Measurements from ENCODE around the gene UBE2I.

UBE2I gene

GRCh38 chr16:1315081-1316032 lies 5.9 kb downstream of the UBE2I start:
- H3K4me1 ChIP-seq (ENCODE audit: control insufficient read depth, insufficient read depth, low read length) = peaks cover 12% of the 10 kb centered on the region
- H3K27ac ChIP-seq (ENCODE audit: low read depth, low read length) = no peak overlapping the region
- H3K9ac ChIP-seq (ENCODE audit: low read length) = no peak overlapping the region
- no peaks in the 10 kb centered on the region for H3K9me3 ChIP-seq (ENCODE audit: control insufficient read depth, insufficient read depth, low read depth, low read length)
- peaks cover 82% of the 10 kb centered on the region for H3K36me3 ChIP-seq (ENCODE audit: control insufficient read depth, insufficient read depth, low read length)
- H3K27me3 ChIP-seq (ENCODE audit: control insufficient read depth, insufficient read depth, low read length) = no peaks in the 10 kb centered on the region
- H3K4me3 ChIP-seq (ENCODE audit: low read depth, low read length) = no peak overlapping the region

GRCh38 chr16:1316033-1316405 lies 6.6 kb downstream of the UBE2I start:
- H3K9me3 ChIP-seq (ENCODE audit: control insufficient read depth, insufficient read depth, low read depth, low read length) = no peaks in the 10 kb centered on the region
- H3K27me3 ChIP-seq (ENCODE audit: control insufficient read depth, insufficient read depth, low read length) = no peaks in the 10 kb centered on the region
- peaks cover 88% of the 10 kb centered on the region for H3K36me3 ChIP-seq (ENCODE audit: control insufficient read depth, insufficient read depth, low read length)
- peaks cover 8% of the 10 kb centered on the region for H3K4me1 ChIP-seq (ENCODE audit: control insufficient read depth, insufficient read depth, low read length)
- no peak overlapping the region for H3K4me3 ChIP-seq (ENCODE audit: low read depth, low read length)
- no peak overlapping the region for H3K9ac ChIP-seq (ENCODE audit: low read length)
- H3K27ac ChIP-seq (ENCODE audit: low read depth, low read length) = no peak overlapping the region

GRCh38 chr16:1317479-1318267 lies 8.2 kb downstream of the UBE2I start:
- Histone ChIP-seq H3K27me3 (ENCODE audit: control insufficient read depth, insufficient read depth, low read length) (no peaks in the 10 kb centered on the region), H3K4me1 (ENCODE audit: control insufficient read depth, insufficient read depth, low read length) (no peaks in the 10 kb centered on the region), H3K9ac (ENCODE audit: low read length) (no peak overlapping the region), H3K36me3 (ENCODE audit: control insufficient read depth, insufficient read depth, low read length) (peaks cover 95% of the 10 kb centered on the region), H3K4me3 (ENCODE audit: low read depth, low read length) (no peak overlapping the region), H3K27ac (ENCODE audit: low read depth, low read length) (no peak overlapping the region), H3K9me3 (ENCODE audit: control insufficient read depth, insufficient read depth, low read depth, low read length) (no peaks in the 10 kb centered on the region)

GRCh38 chr16:1318268-1318545 lies 8.8 kb downstream of the UBE2I start:
- no peaks in the 10 kb centered on the region for H3K9me3 ChIP-seq (ENCODE audit: control insufficient read depth, insufficient read depth, low read depth, low read length)
- no peaks in the 10 kb centered on the region for H3K4me1 ChIP-seq (ENCODE audit: control insufficient read depth, insufficient read depth, low read length)
- H3K27me3 ChIP-seq (ENCODE audit: control insufficient read depth, insufficient read depth, low read length) = no peaks in the 10 kb centered on the region
- peaks cover 94% of the 10 kb centered on the region for H3K36me3 ChIP-seq (ENCODE audit: control insufficient read depth, insufficient read depth, low read length)
- H3K27ac ChIP-seq (ENCODE audit: low read depth, low read length) = no peak overlapping the region
- H3K4me3 ChIP-seq (ENCODE audit: low read depth, low read length) = no peak overlapping the region
- H3K9ac ChIP-seq (ENCODE audit: low read length) = no peak overlapping the region

- no peak overlapping the region for H3K4me3 ChIP-seq (ENCODE audit: low read depth, low read length)
- peaks cover 95% of the 10 kb centered on the region for H3K36me3 ChIP-seq (ENCODE audit: control insufficient read depth, insufficient read depth, low read length)
- H3K9ac ChIP-seq (ENCODE audit: low read length) = no peak overlapping the region
- no peak overlapping the region for H3K27ac ChIP-seq (ENCODE audit: low read depth, low read length)
- no peaks in the 10 kb centered on the region for H3K9me3 ChIP-seq (ENCODE audit: control insufficient read depth, insufficient read depth, low read depth, low read length)
- H3K27me3 ChIP-seq (ENCODE audit: control insufficient read depth, insufficient read depth, low read length) = no peaks in the 10 kb centered on the region
- no peaks in the 10 kb centered on the region for H3K4me1 ChIP-seq (ENCODE audit: control insufficient read depth, insufficient read depth, low read length)
These were observed 9.6 kb downstream of the UBE2I start for GRCh38 chr16:1319041-1319440.

GRCh38 chr16:1320097-1320496 lies 10.7 kb downstream of the UBE2I start:
- Histone ChIP-seq H3K36me3 (ENCODE audit: control insufficient read depth, insufficient read depth, low read length) (peaks cover 95% of the 10 kb centered on the region), H3K27me3 (ENCODE audit: control insufficient read depth, insufficient read depth, low read length) (no peaks in the 10 kb centered on the region)

GRCh38 chr16:1320658-1321240 lies 11.3 kb downstream of the UBE2I start:
- no peak overlapping the region for H3K9ac ChIP-seq (ENCODE audit: low read length)
- H3K27ac ChIP-seq (ENCODE audit: low read depth, low read length) = no peak overlapping the region
- H3K9me3 ChIP-seq (ENCODE audit: control insufficient read depth, insufficient read depth, low read depth, low read length) = no peaks in the 10 kb centered on the region
- H3K4me3 ChIP-seq (ENCODE audit: low read depth, low read length) = no peak overlapping the region
- peaks cover 95% of the 10 kb centered on the region for H3K36me3 ChIP-seq (ENCODE audit: control insufficient read depth, insufficient read depth, low read length)
- no peaks in the 10 kb centered on the region for H3K4me1 ChIP-seq (ENCODE audit: control insufficient read depth, insufficient read depth, low read length)
- H3K27me3 ChIP-seq (ENCODE audit: control insufficient read depth, insufficient read depth, low read length) = no peaks in the 10 kb centered on the region

More at GRCh38 chr16:1320097-1320496, 10.7 kb downstream of the UBE2I start:
- Histone ChIP-seq H3K4me1 (ENCODE audit: control insufficient read depth, insufficient read depth, low read length) (no peaks in the 10 kb centered on the region), H3K27ac (ENCODE audit: low read depth, low read length) (no peak overlapping the region), H3K9me3 (ENCODE audit: control insufficient read depth, insufficient read depth, low read depth, low read length) (no peaks in the 10 kb centered on the region), H3K9ac (ENCODE audit: low read length) (no peak overlapping the region), H3K4me3 (ENCODE audit: low read depth, low read length) (no peak overlapping the region)

GRCh38 chr16:1322407-1322806 lies 13.0 kb downstream of the UBE2I start:
- no peak overlapping the region for H3K9ac ChIP-seq (ENCODE audit: low read length)
- no peaks in the 10 kb centered on the region for H3K9me3 ChIP-seq (ENCODE audit: control insufficient read depth, insufficient read depth, low read depth, low read length)
- no peaks in the 10 kb centered on the region for H3K4me1 ChIP-seq (ENCODE audit: control insufficient read depth, insufficient read depth, low read length)
- no peaks in the 10 kb centered on the region for H3K27me3 ChIP-seq (ENCODE audit: control insufficient read depth, insufficient read depth, low read length)
- peaks cover 78% of the 10 kb centered on the region for H3K36me3 ChIP-seq (ENCODE audit: control insufficient read depth, insufficient read depth, low read length)
- H3K4me3 ChIP-seq (ENCODE audit: low read depth, low read length) = no peak overlapping the region
- H3K27ac ChIP-seq (ENCODE audit: low read depth, low read length) = no peak overlapping the region

GRCh38 chr16:1323296-1324239 lies 14.1 kb downstream of the UBE2I start:
- H3K27ac ChIP-seq (ENCODE audit: low read depth, low read length) = no peak overlapping the region
- peaks cover 67% of the 10 kb centered on the region for H3K36me3 ChIP-seq (ENCODE audit: control insufficient read depth, insufficient read depth, low read length)
- no peaks in the 10 kb centered on the region for H3K9me3 ChIP-seq (ENCODE audit: control insufficient read depth, insufficient read depth, low read depth, low read length)
- H3K4me3 ChIP-seq (ENCODE audit: low read depth, low read length) = no peak overlapping the region
- no peaks in the 10 kb centered on the region for H3K4me1 ChIP-seq (ENCODE audit: control insufficient read depth, insufficient read depth, low read length)
- H3K27me3 ChIP-seq (ENCODE audit: control insufficient read depth, insufficient read depth, low read length) = no peaks in the 10 kb centered on the region
- no peak overlapping the region for H3K9ac ChIP-seq (ENCODE audit: low read length)

- Histone ChIP-seq H3K36me3 (ENCODE audit: control insufficient read depth, insufficient read depth, low read length) (peaks cover 59% of the 10 kb centered on the region), H3K9ac (ENCODE audit: low read length) (no peak overlapping the region), H3K4me1 (ENCODE audit: control insufficient read depth, insufficient read depth, low read length) (no peaks in the 10 kb centered on the region), H3K9me3 (ENCODE audit: control insufficient read depth, insufficient read depth, low read depth, low read length) (no peaks in the 10 kb centered on the region), H3K27me3 (ENCODE audit: control insufficient read depth, insufficient read depth, low read length) (no peaks in the 10 kb centered on the region), H3K27ac (ENCODE audit: low read depth, low read length) (no peak overlapping the region), H3K4me3 (ENCODE audit: low read depth, low read length) (no peak overlapping the region)
These were observed 14.9 kb downstream of the UBE2I start for GRCh38 chr16:1324286-1324826.
